Stimulated activated CD4-positive, alpha-beta T cell treated with anti-CD3 and anti-CD28 coated beads, Interleukin-2, amount 100 ng/mL, for 24 hours (primary cell): ENCODE results near the gene VPS51.
A peak's percentile ranks its signal among the peaks of the same experiment; 100 is the strongest.

Source experiments
- DNase-seq, 2 donors: peaks; one replicate each; pipeline ENCODE4 v3.0.0-alpha.2; 2020

VPS51 gene

GRCh38 chr11:65121865-65122696, 26.1 kb downstream of the VPS51 start, which contains the start of the genes FAU and MRPL49:
FAU (minus strand) TSS chr11:65122134; CDS start chr11:65121813, 321 bp downstream.
MRPL49 (plus strand) TSS chr11:65122321; CDS start chr11:65122347, 26 bp downstream.
- peak; percentile 99 for DNase-seq

- no peak for DNase-seq
These were observed 28.6 kb downstream of the VPS51 start for GRCh38 chr11:65124480-65125196.

- no peak for DNase-seq
These were observed 29.4 kb downstream of the VPS51 start for GRCh38 chr11:65125197-65126056.

GRCh38 chr11:65126624-65127274, 30.7 kb downstream of the VPS51 start:
- DNase-seq = no peak

GRCh38 chr11:65127473-65128181, 31.6 kb downstream of the VPS51 start:
- DNase-seq = no peak

- no peak for DNase-seq
These were observed 32.5 kb downstream of the VPS51 start for GRCh38 chr11:65128182-65129145.

GRCh38 chr11:65129649-65130441, 33.8 kb downstream of the VPS51 start:
- DNase-seq = no peak

- DNase-seq = no peak
These were observed 34.8 kb downstream of the VPS51 start for GRCh38 chr11:65130631-65131416.

- DNase-seq = no peak
These were observed 35.4 kb downstream of the VPS51 start for GRCh38 chr11:65131417-65131776.

GRCh38 chr11:65131895-65132237, 35.9 kb downstream of the VPS51 start:
- DNase-seq = no peak

- DNase-seq = no peak
These were observed 36.4 kb downstream of the VPS51 start for GRCh38 chr11:65132238-65132987.

GRCh38 chr11:65132988-65133700, 37.1 kb downstream of the VPS51 start:
- peak; percentile 68 to 79 for DNase-seq

- DNase-seq = peak in 1 of 2 donors; percentile 28
These were observed 37.7 kb downstream of the VPS51 start for GRCh38 chr11:65133724-65134123.

- peak; percentile 92 to 94 for DNase-seq
These were observed 38.4 kb downstream of the VPS51 start, which contains the start of gene SYVN1 for GRCh38 chr11:65134240-65134951. SYVN1 (minus strand) TSS chr11:65134519; CDS start chr11:65133601, 918 bp downstream.

GRCh38 chr11:65134952-65135632, 39.1 kb downstream of the VPS51 start:
- DNase-seq = peak; percentile 77 to 83

GRCh38 chr11:65135633-65136145, 39.7 kb downstream of the VPS51 start:
- DNase-seq = no peak
